ENCODE data around the gene ATP10A.

Gene ATP10A

DNA sequence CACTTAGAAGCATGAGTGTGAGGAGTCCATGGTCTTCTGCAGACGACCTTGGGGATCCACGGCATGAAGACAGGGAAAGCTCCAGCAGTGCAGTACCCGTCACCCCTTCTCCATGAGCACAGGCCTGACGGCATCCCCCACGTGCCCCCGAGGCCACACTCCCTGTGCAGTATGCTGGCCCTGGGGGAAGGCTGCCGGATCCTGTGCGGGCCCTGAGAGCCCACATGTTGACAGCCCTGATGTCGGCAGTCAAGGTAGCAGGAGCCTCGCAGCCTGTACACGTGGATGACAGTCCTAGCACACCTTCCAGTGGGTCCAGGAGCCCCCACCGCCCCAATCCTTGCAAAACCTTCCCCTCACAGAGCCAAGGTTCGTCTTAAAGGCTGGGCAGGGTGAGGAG, 195.3 kb downstream of the ATP10A start:
- DNase-seq (ENCODE audit: low read depth): no peak
- H3K4me3 ChIP-seq (ENCODE audit: control insufficient read depth, low read depth, low read length): no peak overlapping the region
- TF ChIP-seq, protein P1, sequence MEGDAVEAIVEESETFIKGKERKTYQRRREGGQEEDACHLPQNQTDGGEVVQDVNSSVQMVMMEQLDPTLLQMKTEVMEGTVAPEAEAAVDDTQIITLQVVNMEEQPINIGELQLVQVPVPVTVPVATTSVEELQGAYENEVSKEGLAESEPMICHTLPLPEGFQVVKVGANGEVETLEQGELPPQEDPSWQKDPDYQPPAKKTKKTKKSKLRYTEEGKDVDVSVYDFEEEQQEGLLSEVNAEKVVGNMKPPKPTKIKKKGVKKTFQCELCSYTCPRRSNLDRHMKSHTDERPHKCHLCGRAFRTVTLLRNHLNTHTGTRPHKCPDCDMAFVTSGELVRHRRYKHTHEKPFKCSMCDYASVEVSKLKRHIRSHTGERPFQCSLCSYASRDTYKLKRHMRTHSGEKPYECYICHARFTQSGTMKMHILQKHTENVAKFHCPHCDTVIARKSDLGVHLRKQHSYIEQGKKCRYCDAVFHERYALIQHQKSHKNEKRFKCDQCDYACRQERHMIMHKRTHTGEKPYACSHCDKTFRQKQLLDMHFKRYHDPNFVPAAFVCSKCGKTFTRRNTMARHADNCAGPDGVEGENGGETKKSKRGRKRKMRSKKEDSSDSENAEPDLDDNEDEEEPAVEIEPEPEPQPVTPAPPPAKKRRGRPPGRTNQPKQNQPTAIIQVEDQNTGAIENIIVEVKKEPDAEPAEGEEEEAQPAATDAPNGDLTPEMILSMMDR (conservative IDR thresholded peaks at IDR 0.05; ENCODE audit: control insufficient read depth, insufficient read depth, low read depth, low read length): no peak

DNA sequence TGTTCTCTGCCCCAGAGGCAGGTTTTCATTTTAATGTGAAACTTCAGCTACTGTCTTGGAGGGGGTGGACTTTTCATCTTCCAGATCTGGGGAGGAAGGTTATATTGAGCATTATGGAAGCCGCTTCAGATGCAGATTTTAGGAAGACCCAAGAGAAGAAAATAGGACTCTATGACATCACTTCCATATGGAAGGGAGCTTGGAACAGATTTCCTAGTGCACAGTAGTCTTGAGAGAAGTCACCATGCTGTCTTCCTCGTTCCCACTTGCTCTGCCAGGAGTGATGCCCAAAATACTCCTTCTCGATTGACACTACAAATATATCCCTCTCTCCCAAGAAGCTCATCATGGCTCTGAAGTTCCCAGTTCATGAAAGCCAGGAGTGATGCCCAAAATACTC, 197.2 kb downstream of the ATP10A start:
- DNase-seq (ENCODE audit: low read depth): no peak
- TF ChIP-seq, protein P1 (conservative IDR thresholded peaks at IDR 0.05; ENCODE audit: control insufficient read depth, insufficient read depth, low read depth, low read length): no peak
- no peak overlapping the region for H3K4me3 ChIP-seq (ENCODE audit: control insufficient read depth, low read depth, low read length)

DNA sequence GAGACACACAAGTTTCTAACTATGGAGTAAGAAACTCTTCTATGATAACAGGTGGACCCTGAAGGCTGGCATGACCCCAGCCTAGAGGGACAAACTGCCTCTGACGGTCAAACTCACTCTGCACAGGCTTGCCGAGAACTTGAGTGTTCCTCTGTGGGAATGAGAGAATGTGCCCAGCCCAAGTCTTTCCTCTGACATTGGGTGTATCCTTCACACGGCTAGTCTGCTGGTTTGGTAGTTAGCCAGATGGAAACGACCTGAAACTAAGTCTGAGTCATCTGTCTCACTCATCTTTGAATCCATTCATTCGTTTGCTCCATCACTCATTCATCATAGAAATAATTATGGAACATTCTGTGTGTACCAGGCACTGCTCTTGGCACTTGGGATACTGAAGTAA, 198.4 kb downstream of the ATP10A start:
- DNase-seq (ENCODE audit: low read depth): peak; percentile 66
- H3K4me3 ChIP-seq (ENCODE audit: control insufficient read depth, low read depth, low read length): no peak overlapping the region
- TF ChIP-seq, protein P1 (conservative IDR thresholded peaks at IDR 0.05; ENCODE audit: control insufficient read depth, insufficient read depth, low read depth, low read length): no peak

DNA sequence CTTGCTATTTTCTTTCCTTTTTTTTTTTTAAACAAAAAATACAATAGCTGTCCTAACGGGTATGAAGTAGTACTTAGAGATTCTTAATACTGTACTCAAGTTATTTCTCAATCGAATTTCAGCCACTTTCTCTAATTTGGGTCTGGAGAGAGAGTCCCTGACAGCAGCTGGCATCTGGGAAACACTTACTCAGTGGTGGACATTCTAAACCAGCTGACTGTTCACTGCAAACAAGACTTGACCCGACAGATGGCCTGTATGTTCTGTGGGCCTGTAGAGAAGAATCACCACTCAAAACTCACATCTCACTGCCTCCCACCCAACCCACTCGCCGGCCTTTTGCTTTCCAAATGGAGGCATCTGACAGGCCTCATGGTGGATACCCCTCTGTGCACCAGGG, 199.6 kb downstream of the ATP10A start:
- no peak overlapping the region for H3K4me3 ChIP-seq (ENCODE audit: control insufficient read depth, low read depth, low read length)
- DNase-seq (ENCODE audit: low read depth): no peak
- TF ChIP-seq, protein P1 (conservative IDR thresholded peaks at IDR 0.05; ENCODE audit: control insufficient read depth, insufficient read depth, low read depth, low read length): no peak

DNA sequence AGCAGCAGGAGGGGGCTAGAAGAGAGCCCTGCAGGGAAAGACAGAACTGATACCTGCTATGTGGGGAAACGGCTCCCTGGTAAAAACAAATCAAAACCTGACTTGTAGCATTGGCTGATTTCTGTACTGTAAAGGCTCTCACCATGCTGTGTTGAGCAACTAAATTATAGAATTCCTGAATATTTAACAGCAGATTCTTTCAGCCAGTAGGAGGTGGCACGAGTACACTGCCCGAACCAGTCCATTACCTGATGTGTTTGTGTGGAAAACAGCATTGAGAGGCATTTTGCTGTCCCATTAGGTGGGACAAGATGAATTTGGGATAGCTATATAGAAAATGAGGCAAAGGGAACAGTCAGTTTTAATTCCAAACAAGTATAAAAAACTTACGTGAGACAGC, 201.2 kb downstream of the ATP10A start:
- TF ChIP-seq, protein P1 (conservative IDR thresholded peaks at IDR 0.05; ENCODE audit: control insufficient read depth, insufficient read depth, low read depth, low read length): no peak
- no peak overlapping the region for H3K4me3 ChIP-seq (ENCODE audit: control insufficient read depth, low read depth, low read length)
- no peak for DNase-seq (ENCODE audit: low read depth)

DNA sequence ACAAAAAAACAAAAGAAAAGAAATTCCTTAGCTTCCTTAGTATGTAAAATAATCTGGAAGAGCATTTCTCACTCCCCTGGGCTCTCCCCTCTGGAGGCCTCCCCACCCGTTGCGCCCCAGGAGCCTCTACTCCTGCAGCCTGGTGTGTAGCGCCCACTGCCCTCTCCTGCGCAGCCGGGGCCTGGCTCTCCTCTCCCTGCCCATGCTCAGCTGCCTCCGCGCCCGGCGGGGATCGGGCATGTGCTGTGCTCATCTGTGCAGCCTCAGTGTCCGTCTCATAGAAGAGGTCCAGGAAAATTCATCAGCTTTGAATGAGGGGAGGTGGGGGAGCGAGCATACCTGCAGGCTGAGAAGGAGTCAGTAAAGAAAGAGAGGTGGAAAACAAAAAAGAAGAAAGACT, 203.9 kb downstream of the ATP10A start:
- no peak overlapping the region for H3K4me3 ChIP-seq (ENCODE audit: control insufficient read depth, low read depth, low read length)
- DNase-seq (ENCODE audit: low read depth): no peak
- TF ChIP-seq, protein P1 (conservative IDR thresholded peaks at IDR 0.05; ENCODE audit: control insufficient read depth, insufficient read depth, low read depth, low read length): no peak

DNA sequence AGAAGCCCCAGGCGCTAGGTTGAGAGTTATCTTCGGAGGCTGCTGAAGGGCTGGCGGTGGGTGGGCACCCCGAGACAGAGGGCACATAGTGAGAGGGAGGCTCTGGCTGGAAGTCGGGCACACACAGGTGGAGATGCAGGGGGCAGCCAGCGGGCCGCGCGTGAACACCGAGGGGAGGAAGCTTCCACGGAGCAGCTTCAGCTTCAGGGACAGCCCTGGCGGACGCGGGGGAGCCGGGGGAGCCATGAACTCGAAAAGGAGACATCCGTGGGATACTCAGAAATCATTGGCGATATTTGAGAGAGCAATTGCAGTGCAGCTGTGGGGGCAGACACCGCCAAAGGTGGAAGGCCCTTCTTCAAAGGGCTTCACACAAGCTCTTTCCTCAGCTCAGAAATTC, 204.6 kb downstream of the ATP10A start:
- H3K4me3 ChIP-seq (ENCODE audit: control insufficient read depth, low read depth, low read length): no peak overlapping the region
- TF ChIP-seq, protein P1 (conservative IDR thresholded peaks at IDR 0.05; ENCODE audit: control insufficient read depth, insufficient read depth, low read depth, low read length): no peak
- DNase-seq (ENCODE audit: low read depth): no peak

Measured in fibroblast of mammary gland (primary cell).